GM19035 (cell line): ENCODE data around the gene ACOXL.

Experiments
- ATAC-seq: cut with Tn5 transposase; IDR thresholded peaks from one replicate; pipeline ENCODE4 v1.9.1; 2021; ENCODE audit not compliant: unreplicated experiment

Gene ACOXL

GRCh38 chr2:110904779-110905148, 172.4 kb downstream of the ACOXL start:
- ATAC-seq: no peak

GRCh38 chr2:110905217-110905616, 172.8 kb downstream of the ACOXL start:
- no peak for ATAC-seq

- ATAC-seq: no peak
Observed at GRCh38 chr2:110906613-110907298, 174.4 kb downstream of the ACOXL start.

GRCh38 chr2:110909501-110909900, 177.1 kb downstream of the ACOXL start:
- no peak for ATAC-seq

GRCh38 chr2:110910423-110910822, 178.1 kb downstream of the ACOXL start:
- no peak for ATAC-seq

GRCh38 chr2:110919738-110920137, 187.4 kb downstream of the ACOXL start:
- no peak for ATAC-seq

- ATAC-seq: no peak
Observed at GRCh38 chr2:110925479-110925878, 193.1 kb downstream of the ACOXL start.

- no peak for ATAC-seq
Observed at GRCh38 chr2:110927526-110927925, 195.2 kb downstream of the ACOXL start.

GRCh38 chr2:110929528-110929927, 197.2 kb downstream of the ACOXL start:
- no peak for ATAC-seq

- ATAC-seq: no peak
Observed at GRCh38 chr2:110931648-110932047, 199.3 kb downstream of the ACOXL start.

- no peak for ATAC-seq
Observed at GRCh38 chr2:110933420-110933819, 201.0 kb downstream of the ACOXL start.

- no peak for ATAC-seq
Observed at GRCh38 chr2:110934948-110935347, 202.6 kb downstream of the ACOXL start.

GRCh38 chr2:110940376-110940910, 208.1 kb downstream of the ACOXL start:
- ATAC-seq: no peak

- ATAC-seq: no peak
Observed at GRCh38 chr2:110941226-110941625, 208.9 kb downstream of the ACOXL start.

GRCh38 chr2:110943070-110943634, 210.8 kb downstream of the ACOXL start:
- ATAC-seq: no peak

- no peak for ATAC-seq
Observed at GRCh38 chr2:110946902-110947301, 214.5 kb downstream of the ACOXL start.

GRCh38 chr2:110948027-110948674, 215.8 kb downstream of the ACOXL start:
- ATAC-seq: no peak

- no peak for ATAC-seq
Observed at GRCh38 chr2:110950281-110950680, 217.9 kb downstream of the ACOXL start.

GRCh38 chr2:110955045-110955444, 222.7 kb downstream of the ACOXL start:
- ATAC-seq: no peak

GRCh38 chr2:110955556-110955955, 223.2 kb downstream of the ACOXL start:
- no peak for ATAC-seq

- no peak for ATAC-seq
Observed at GRCh38 chr2:110957293-110957692, 224.9 kb downstream of the ACOXL start.
